HepG2 (cell line): Measurements from ENCODE around the gene NEK3. TPM values are rescaled to one million over a fixed set of nuclear protein-coding genes. Genes with fewer than 3 reads are reported as not detected.
"Not testable (repeated sequence)": the region's sequence is repeated elsewhere in the genome, so short reads cannot be mapped to it uniquely, and the experiment has no call there.

Experiments
- ATAC-seq: fragments of 200-7000 bp; cut with Tn5 transposase; 3 replicates; pipeline ENCODE4 v1.9.1; 2020; ENCODE audit warnings: mild to moderate bottlenecking, moderate library complexity
- BruUV-seq: library from RNA; stranded (reverse); fragments of 400-500 nt; replicated peaks from 2 replicates; lab custom pipeline; 2021; lab: Mats Ljungman, UMichigan
- CTCF ChIA-PET: fragments of 300-600 bp; formaldehyde crosslinking; extraction: SDS; loops from one replicate; lab custom pipeline; 2021; ENCODE audit warnings: low total read pairs, inconsistent platforms, low intra/inter-chr PET ratio; lab: Yijun Ruan, JAX
- POLR2A ChIA-PET: fragments of 350-600 bp; sonication (Branson Sonifier 250); formaldehyde crosslinking; loops from one replicate; lab custom pipeline; 2020; ENCODE audit warnings: antibody characterized with exemption, inconsistent platforms; lab: Yijun Ruan, JAX
- DNase-seq: peaks from one replicate; pipeline ENCODE4 v3.0.0-alpha.2; 2015; ENCODE audit warnings: low spot score
- FAIRE-seq: peaks from 3 replicates; lab custom pipeline; 2011; peaks lifted over from hg19 to GRCh38; lab: Jason Lieb, UNC
- H2AFZ ChIP-seq: one replicate; pipeline ENCODE4 v1.6.1; 2011; ENCODE audit warnings: low read length, inconsistent platforms
- H3K27ac ChIP-seq: fragments of 300-600 bp; 3 replicates; pipeline ENCODE4 v1.8.0; 2011; ENCODE audit warnings: mixed run types, mild to moderate bottlenecking, mixed read lengths, low read length, inconsistent platforms; ENCODE audit not compliant: insufficient read depth; ENCODE audit errors: extremely low read length
- H3K27me3 ChIP-seq, 2 experiments: fragments of 200-600 bp in 1 of 2; 2 replicates in 1 of 2; 3 replicates in 1 of 2; pipeline versions ENCODE4 v1.6.0 to v1.8.0; 2011; ENCODE audit warnings: low read length in 2 of 2, mild to moderate bottlenecking in 2 of 2, moderate library complexity in 2 of 2, inconsistent platforms in 1 of 2; ENCODE audit not compliant: insufficient read depth in 2 of 2, control insufficient read depth in 1 of 2
- H3K36me3 ChIP-seq, 2 experiments: fragments of 200-600 bp in 1 of 2; replicated peaks in 1 of 2; 2 replicates in 1 of 2; 3 replicates in 1 of 2; pipeline versions ENCODE4 v1.5.1 to v1.8.0; 2011; ENCODE audit warnings: low read length in 2 of 2, inconsistent platforms in 1 of 2; ENCODE audit not compliant: insufficient read depth in 2 of 2, control insufficient read depth in 1 of 2
- H3K4me1 ChIP-seq: 2 replicates; pipeline ENCODE4 v1.5.1; 2012; ENCODE audit warnings: low read length, inconsistent platforms; ENCODE audit not compliant: insufficient read depth
- H3K4me2 ChIP-seq: 2 replicates; pipeline ENCODE4 v1.6.0; 2011; ENCODE audit warnings: low read depth, low read length, inconsistent platforms
- H3K4me3 ChIP-seq, 3 experiments: fragments of 200-600 bp in 1 of 3; sonication (generic), shearing (Covaris generic) in 1 of 3; replicated peaks in 1 of 3; 2 replicates each; pipeline ENCODE4 v1.5.1; 2011 to 2016; ENCODE audit warnings: low read length in 3 of 3, inconsistent platforms in 2 of 3, low read depth in 2 of 3, mild to moderate bottlenecking in 2 of 3, control low read depth in 1 of 3, mixed read lengths in 1 of 3; ENCODE audit not compliant: insufficient read depth in 1 of 3
- H3K79me2 ChIP-seq: one replicate; pipeline ENCODE4 v1.6.1; 2011; ENCODE audit warnings: low read length, inconsistent platforms; ENCODE audit not compliant: insufficient read depth
- H3K9ac ChIP-seq: 2 replicates; pipeline ENCODE4 v1.6.0; 2011; ENCODE audit warnings: mild to moderate bottlenecking, low read depth, low read length, inconsistent platforms; ENCODE audit not compliant: insufficient read depth
- H3K9me3 ChIP-seq: 2 replicates; pipeline ENCODE4 v1.5.1; 2012; ENCODE audit warnings: mild to moderate bottlenecking, low read length
- H4K20me1 ChIP-seq: 2 replicates; pipeline ENCODE4 v1.6.0; 2011; ENCODE audit warnings: inconsistent platforms, mild to moderate bottlenecking, low read length, moderate library complexity; ENCODE audit not compliant: insufficient read depth
- ZNF263 ChIP-seq: sonication (generic); formaldehyde crosslinking; IDR thresholded peaks from 2 replicates; pipeline ENCODE4 v1.4.0; 2020; ENCODE audit warnings: missing genetic modification reagents
- WGBS: methylation state at CpG from one replicate; pipeline ENCODE4 v1.1.6; 2017; ENCODE audit warnings: low lambda C conversion rate; 5-methylcytosine and 5-hydroxymethylcytosine counted together
- in situ Hi-C: cut with HindIII; loops from 2 replicates; pipeline ENCODE4 v1.10.0; 2017; ENCODE audit warnings: low pct_unique_long_range_greater_than_20kb; ENCODE audit not compliant: extremely low pct_ligation_motif_present
- intact Hi-C: fragments of 100-400 bp; cut with micrococcal nuclease; formaldehyde crosslinking; loops from one replicate; pipeline ENCODE4 v1.10.0; 2022; ENCODE audit not compliant: unreplicated experiment
- polyA plus RNA-seq, 8 experiments: library from polyadenylated mRNA; depleted of rRNA in 3 of 8; stranded (reverse) in 7 of 8; unstranded in 1 of 8; fragments of >200 nt; fragmentation: Illumina TruSeq in 4 of 8; extraction: Trizol in 4 of 8; gene quantifications; 2 replicates each; pipeline versions ENCODE4 v1.2.1 to v1.2.3, GENCODE V29; 2011 to 2016; ENCODE audit warnings: low read depth in 4 of 8, missing spikeins in 1 of 8, mixed read lengths in 1 of 8; ENCODE audit not compliant: insufficient read depth in 1 of 8
- total RNA-seq, 5 experiments: library from RNA; depleted of rRNA; stranded (reverse); fragments of >200 nt; fragmentation: Illumina TruSeq; extraction: Trizol; gene quantifications; 2 replicates each; pipeline ENCODE4 v1.2.3, GENCODE V29; 2016; ENCODE audit warnings: low read depth in 1 of 5
- TF ChIP-seq, protein P1 (sequence below), 2 experiments: fragments of 450-650 bp in 1 of 2; sonication (generic) in 1 of 2; formaldehyde crosslinking in 1 of 2; IDR thresholded peaks; 2 replicates each; pipeline versions ENCODE4 v1.6.1 to v1.8.0; 2016 to 2022; ENCODE audit warnings: antibody characterized with exemption in 1 of 2, mild to moderate bottlenecking in 1 of 2, missing genetic modification reagents in 1 of 2

NEK3 gene
- total and polyA plus RNA-seq, 2 of the 13 experiments (the other 11 are each of a cell fraction or from before 2014, with no cell fraction given), result 36.7 to 68.2 TPM

DNA sequence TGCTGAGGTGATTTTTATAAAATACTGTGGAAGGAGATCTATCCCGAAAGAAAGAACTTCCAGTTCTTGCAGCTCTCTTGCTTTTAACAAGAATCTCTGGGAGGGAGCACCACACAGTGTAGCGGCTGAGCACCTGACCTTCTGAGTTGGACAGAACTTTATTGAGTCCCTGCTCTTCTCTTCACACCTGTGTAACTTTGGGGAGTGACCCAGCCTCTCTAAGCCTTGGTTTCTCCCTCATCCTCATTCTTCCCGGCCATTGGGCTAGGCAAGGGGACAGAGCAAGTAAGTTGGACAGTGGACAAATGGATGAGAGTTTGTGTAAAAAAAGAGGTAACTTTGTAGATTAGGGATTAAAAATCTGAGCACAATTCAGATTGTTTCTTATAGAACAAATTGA, 48.5 kb upstream of the NEK3 start:
- H3K36me3 ChIP-seq, result not testable (repeated sequence)
- 24% methylated on average over 3 of the region's 3 CpGs for WGBS
- TF ChIP-seq ZNF263 (CRISPR knock-in tag), result peak; percentile 40; the same call in 1 of the 2 replicates
- TF ChIP-seq, protein P1, sequence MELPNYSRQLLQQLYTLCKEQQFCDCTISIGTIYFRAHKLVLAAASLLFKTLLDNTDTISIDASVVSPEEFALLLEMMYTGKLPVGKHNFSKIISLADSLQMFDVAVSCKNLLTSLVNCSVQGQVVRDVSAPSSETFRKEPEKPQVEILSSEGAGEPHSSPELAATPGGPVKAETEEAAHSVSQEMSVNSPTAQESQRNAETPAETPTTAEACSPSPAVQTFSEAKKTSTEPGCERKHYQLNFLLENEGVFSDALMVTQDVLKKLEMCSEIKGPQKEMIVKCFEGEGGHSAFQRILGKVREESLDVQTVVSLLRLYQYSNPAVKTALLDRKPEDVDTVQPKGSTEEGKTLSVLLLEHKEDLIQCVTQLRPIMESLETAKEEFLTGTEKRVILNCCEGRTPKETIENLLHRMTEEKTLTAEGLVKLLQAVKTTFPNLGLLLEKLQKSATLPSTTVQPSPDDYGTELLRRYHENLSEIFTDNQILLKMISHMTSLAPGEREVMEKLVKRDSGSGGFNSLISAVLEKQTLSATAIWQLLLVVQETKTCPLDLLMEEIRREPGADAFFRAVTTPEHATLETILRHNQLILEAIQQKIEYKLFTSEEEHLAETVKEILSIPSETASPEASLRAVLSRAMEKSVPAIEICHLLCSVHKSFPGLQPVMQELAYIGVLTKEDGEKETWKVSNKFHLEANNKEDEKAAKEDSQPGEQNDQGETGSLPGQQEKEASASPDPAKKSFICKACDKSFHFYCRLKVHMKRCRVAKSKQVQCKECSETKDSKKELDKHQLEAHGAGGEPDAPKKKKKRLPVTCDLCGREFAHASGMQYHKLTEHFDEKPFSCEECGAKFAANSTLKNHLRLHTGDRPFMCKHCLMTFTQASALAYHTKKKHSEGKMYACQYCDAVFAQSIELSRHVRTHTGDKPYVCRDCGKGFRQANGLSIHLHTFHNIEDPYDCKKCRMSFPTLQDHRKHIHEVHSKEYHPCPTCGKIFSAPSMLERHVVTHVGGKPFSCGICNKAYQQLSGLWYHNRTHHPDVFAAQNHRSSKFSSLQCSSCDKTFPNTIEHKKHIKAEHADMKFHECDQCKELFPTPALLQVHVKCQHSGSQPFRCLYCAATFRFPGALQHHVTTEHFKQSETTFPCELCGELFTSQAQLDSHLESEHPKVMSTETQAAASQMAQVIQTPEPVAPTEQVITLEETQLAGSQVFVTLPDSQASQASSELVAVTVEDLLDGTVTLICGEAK (IDR thresholded peaks at IDR 0.05), result peak; percentile 44
- TF ChIP-seq, protein P1 (CRISPR knock-in tag; IDR thresholded peaks at IDR 0.05), result peak; percentile 95
- TF ChIP-seq, all 625 proteins: peak for 2; not testable (repeated sequence) for 623

More for the DNA sequence above, 48.5 kb upstream of the NEK3 start:
- Histone ChIP-seq H3K4me2 (peak overlapping the region; percentile 69), H3K27ac (peak overlapping the region; percentile 5), H3K4me1 (peaks cover 67% of the 10 kb centered on the region), H3K9ac (0 out of 2 replicates have a peak overlapping the region, but pooled peaks have one; percentile 29), H3K4me3 (peak overlapping the region in 1 of 3 experiments; percentile 43; a peak in 1 of 6 replicates)
- DNase-seq, H3K79me2 ChIP-seq, FAIRE-seq, CTCF ChIA-PET, H2AFZ ChIP-seq, in situ Hi-C loops, H3K27me3 ChIP-seq, BruUV-seq, H4K20me1 ChIP-seq, H3K9me3 ChIP-seq: not testable (repeated sequence)
- peak; percentile 14 for ATAC-seq
- POLR2A ChIA-PET, result interaction anchor here (1.5 kb wide), 1 partner anchor 47 kb away, joined by 3 read pairs; no protein-coding TSS in a partner anchor
- intact Hi-C loops, result loop anchor here (10.0 kb wide), 1 partner anchor 233 kb away; no protein-coding TSS in a partner anchor
